ENCODE results near the gene YAF2.

The YAF2 gene

DNA sequence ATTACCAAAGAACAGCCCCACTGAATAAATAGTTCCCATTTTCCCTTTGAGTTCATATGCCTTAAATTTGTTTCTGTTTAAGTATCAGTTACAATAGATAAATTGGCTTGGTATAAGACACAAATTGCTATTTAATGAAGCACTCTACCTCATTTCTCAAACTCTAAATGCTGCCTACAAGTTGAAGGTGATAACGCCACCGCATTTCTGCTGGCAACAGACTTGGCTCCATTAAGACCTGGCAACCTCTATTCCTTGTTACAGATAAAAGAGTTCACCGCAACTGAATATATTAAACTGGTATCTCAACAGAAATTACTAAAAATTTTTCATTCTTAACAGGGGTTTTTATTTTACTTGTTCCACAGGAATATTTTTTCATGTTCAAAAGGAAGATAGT lies 129.0 kb downstream of the YAF2 start:
- CTCF ChIA-PET: no interaction called here
- POLR2A ChIA-PET: no interaction called here

More for the DNA sequence above, 129.0 kb downstream of the YAF2 start:
- TF ChIP-seq CTCF (IDR thresholded peaks at IDR 0.05; ENCODE audit: control extremely low read depth, extremely low read depth, low read depth, missing control alignments): no peak
- DNase-seq (ENCODE audit: extremely low spot score): no peak
